Bronchial epithelial cell (primary cell): ENCODE measurements around the gene BCAS3. TPM values are rescaled to one million over a fixed set of nuclear protein-coding genes. Genes with fewer than 3 reads are reported as not detected.

Experiments
- DNase-seq: peaks from one replicate; pipeline ENCODE4 v3.0.0-alpha.2; 2010; ENCODE audit warnings: low read depth
- FAIRE-seq: peaks from 2 replicates; lab custom pipeline; 2011; peaks lifted over from hg19 to GRCh38; lab: Jason Lieb, UNC
- H3K27me3 ChIP-seq: 2 replicates; pipeline ENCODE4 v1.5.1; 2011; ENCODE audit warnings: low read length; ENCODE audit not compliant: control insufficient read depth, insufficient read depth
- H3K36me3 ChIP-seq: 2 replicates; pipeline ENCODE4 v1.5.1; 2011; ENCODE audit warnings: low read length; ENCODE audit not compliant: control insufficient read depth, insufficient read depth
- H3K4me3 ChIP-seq: 2 replicates; pipeline ENCODE4 v1.5.1; 2011; ENCODE audit warnings: mild to moderate bottlenecking, low read depth, low read length, control low read depth
- CTCF ChIP-seq: IDR thresholded peaks from 2 replicates; pipeline ENCODE4 v1.5.1; 2011; ENCODE audit warnings: mild to moderate bottlenecking, moderate library complexity, low read length, control low read depth, inconsistent platforms; ENCODE audit not compliant: insufficient read depth, severe bottlenecking
- total RNA-seq: library from RNA; depleted of rRNA; stranded (reverse); fragments of >200 nt; gene quantifications from 2 replicates; pipeline ENCODE4 v1.2.1, GENCODE V29; 2014

The BCAS3 gene
- total RNA-seq: 10.3 and 19.5 TPM in 2 replicates

DNA sequence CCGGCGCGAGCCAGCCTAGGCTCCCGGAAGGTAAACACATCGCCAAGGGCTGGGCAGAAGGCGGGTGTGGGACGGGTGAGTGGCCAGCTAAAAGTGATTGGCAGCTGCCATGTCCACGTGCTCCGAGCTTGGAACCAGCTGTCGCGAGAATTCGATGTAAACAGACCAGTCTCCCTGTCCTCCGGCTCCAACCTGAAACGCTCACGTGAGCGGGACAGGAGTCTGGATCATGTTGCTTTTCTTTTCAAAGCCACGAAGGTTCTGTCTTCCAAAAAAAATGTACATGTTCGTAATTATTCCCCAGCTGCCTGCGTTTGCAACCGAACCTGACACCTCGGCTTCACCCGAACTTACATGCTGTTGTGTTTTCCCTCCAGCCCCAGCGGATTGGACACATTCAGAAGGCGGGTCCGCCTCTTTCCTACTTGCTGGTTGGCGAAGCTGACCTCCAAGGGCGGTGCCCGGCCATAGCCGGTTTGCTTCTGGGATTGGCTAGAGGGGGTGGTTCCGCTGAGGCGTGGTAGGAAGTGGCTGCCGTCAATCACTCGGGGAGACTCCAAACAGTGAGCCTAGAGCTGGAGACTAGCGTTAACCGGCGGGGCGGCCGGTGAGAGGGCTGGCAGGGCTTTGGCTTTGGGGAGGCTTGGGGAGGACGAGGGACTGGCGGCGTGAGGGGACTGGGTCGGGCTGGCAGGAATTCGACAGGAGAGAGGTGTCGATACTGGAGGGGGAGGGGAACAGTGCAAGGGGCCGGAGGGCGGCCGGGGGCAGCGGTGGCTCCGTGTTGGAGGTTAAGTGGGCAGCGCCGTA, at the start of gene BCAS3:
TSS of gene BCAS3 (plus strand) at position 544 of the 810 bp plus-strand sequence.
- H3K36me3 ChIP-seq: no peaks in the 10 kb centered on the region
- FAIRE-seq (no peak), DNase-seq (peak; percentile 98)
- peak within 1 kb of the TSS; percentile 74 for H3K4me3 ChIP-seq
- H3K27me3 ChIP-seq: no peaks in the 10 kb centered on the region
- TF ChIP-seq CTCF: no peak

DNA sequence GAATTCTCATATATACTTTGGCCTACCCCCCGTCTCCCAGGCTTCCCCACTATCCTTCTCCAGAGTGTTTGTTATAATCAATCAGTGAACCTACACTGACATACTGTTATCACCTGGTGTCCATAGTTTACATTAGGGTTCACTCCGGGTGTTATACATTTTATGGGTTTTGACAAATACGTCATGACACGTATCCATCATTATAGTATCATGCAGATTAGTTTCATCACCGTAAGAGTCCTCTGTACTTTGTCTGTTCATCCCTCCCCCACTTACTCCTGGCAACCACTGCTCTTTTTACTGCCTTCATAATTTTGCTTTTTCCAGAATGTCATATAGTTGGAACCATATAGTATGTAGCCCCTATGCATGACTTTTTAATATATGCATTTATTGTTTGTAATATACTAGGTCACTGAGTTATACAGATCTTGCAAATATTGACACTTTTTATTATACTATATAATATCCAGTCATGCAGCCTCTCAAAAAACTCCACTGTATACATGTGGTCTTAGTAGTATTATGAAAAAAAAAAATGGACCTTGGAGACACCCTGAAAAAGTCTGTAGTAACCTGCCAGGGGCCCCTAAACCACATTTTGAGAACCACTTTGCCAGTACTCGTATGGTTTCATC, 49.3 kb upstream of the BCAS3 start:
- Histone ChIP-seq H3K36me3 (peaks cover 2% of the 10 kb centered on the region), H3K4me3 (no peak overlapping the region), H3K27me3 (no peaks in the 10 kb centered on the region)
- no peak for TF ChIP-seq CTCF
- FAIRE-seq (no peak), DNase-seq (no peak)

- Histone ChIP-seq H3K27me3 (no peaks in the 10 kb centered on the region), H3K4me3 (no peak overlapping the region), H3K36me3 (no peaks in the 10 kb centered on the region)
- TF ChIP-seq CTCF: no peak
- DNase-seq: no peak
- no peak for FAIRE-seq
Observed at GRCh38 chr17:60629120-60629519, 48.5 kb upstream of the BCAS3 start.

GRCh38 chr17:60630352-60630751, 47.3 kb upstream of the BCAS3 start:
- TF ChIP-seq CTCF: no peak
- FAIRE-seq (no peak), DNase-seq (no peak)
- Histone ChIP-seq H3K4me3 (no peak overlapping the region), H3K36me3 (no peaks in the 10 kb centered on the region), H3K27me3 (no peaks in the 10 kb centered on the region)

- DNase-seq (no peak), FAIRE-seq (no peak)
- H3K36me3 ChIP-seq: no peaks in the 10 kb centered on the region
- no peak overlapping the region for H3K4me3 ChIP-seq
- no peak for TF ChIP-seq CTCF
- no peaks in the 10 kb centered on the region for H3K27me3 ChIP-seq
Observed at GRCh38 chr17:60631119-60631518, 46.5 kb upstream of the BCAS3 start.

GRCh38 chr17:60637683-60638082, 40.0 kb upstream of the BCAS3 start:
- Histone ChIP-seq H3K27me3 (no peaks in the 10 kb centered on the region), H3K36me3 (no peaks in the 10 kb centered on the region), H3K4me3 (no peak overlapping the region)
- FAIRE-seq (no peak), DNase-seq (no peak)
- no peak for TF ChIP-seq CTCF
